HepG2 (cell line): ENCODE data around the gene MED25. TPM values are rescaled to one million over a fixed set of nuclear protein-coding genes. Genes with fewer than 3 reads are reported as not detected.

Source experiments
- CEBPB ChIP-seq: IDR thresholded peaks from 2 replicates; pipeline ENCODE4 v1.6.1; 2011; ENCODE audit warnings: low read depth, low read length, improper control_type of control experiment, borderline replicate concordance
- EHMT2 ChIP-seq: fragments of 200-600 bp; sonication (generic); IDR thresholded peaks from 2 replicates; pipeline ENCODE4 v1.7.0; 2017; ENCODE audit warnings: antibody characterized with exemption, low read depth, low read length, borderline replicate concordance
- KLF16 ChIP-seq, 2 experiments: sonication (generic) in 1 of 2; formaldehyde crosslinking in 1 of 2; IDR thresholded peaks; 2 replicates each; pipeline versions ENCODE4 v1.6.1 to v1.8.0; 2016 to 2023; ENCODE audit warnings: missing genetic modification reagents in 2 of 2, missing compliant biosample characterization in 1 of 2
- MBNL3 ChIP-seq: fragments of 250-450 bp; sonication (Bioruptor Pico); conservative IDR thresholded peaks from 2 replicates; pipeline ENCODE4 v1.8.0; 2022; ENCODE audit warnings: mild to moderate bottlenecking, inconsistent platforms
- NCOA1 ChIP-seq: sonication (generic); formaldehyde crosslinking; IDR thresholded peaks from 2 replicates; pipeline ENCODE4 v1.9.0; 2021; ENCODE audit warnings: missing genetic modification reagents
- RFX5 ChIP-seq: IDR thresholded peaks from 2 replicates; pipeline ENCODE4 v1.6.1; 2011; ENCODE audit warnings: low read depth, low read length, improper control_type of control experiment
- SIX4 ChIP-seq: sonication (generic); formaldehyde crosslinking; IDR thresholded peaks from 2 replicates; pipeline ENCODE4 v1.4.0; 2020; ENCODE audit warnings: missing genetic modification reagents
- SMAD1 ChIP-seq: sonication (generic); formaldehyde crosslinking; IDR thresholded peaks from 2 replicates; pipeline ENCODE4 v1.4.0; 2020; ENCODE audit warnings: missing genetic modification reagents, low read depth, mild to moderate bottlenecking, borderline replicate concordance
- TGIF2 ChIP-seq: IDR thresholded peaks from 2 replicates; pipeline ENCODE4 v1.6.1; 2016; ENCODE audit warnings: control low read depth, missing compliant biosample characterization
- ZBTB20 ChIP-seq: sonication (generic); formaldehyde crosslinking; IDR thresholded peaks from 2 replicates; pipeline ENCODE4 v1.8.1; 2023; ENCODE audit warnings: missing genetic modification reagents, low read depth, mild to moderate bottlenecking, borderline replicate concordance
- ZNF138 ChIP-seq: sonication (generic); formaldehyde crosslinking; IDR thresholded peaks from 2 replicates; pipeline ENCODE4 v1.5.0; 2020; ENCODE audit warnings: mild to moderate bottlenecking, low read depth, missing genetic modification reagents
- ZNF280B ChIP-seq: sonication (generic); formaldehyde crosslinking; IDR thresholded peaks from 2 replicates; pipeline ENCODE4 v1.5.0; 2020; ENCODE audit warnings: missing genetic modification reagents, mild to moderate bottlenecking, borderline replicate concordance
- ZNF282 ChIP-seq: fragments of 450-650 bp; IDR thresholded peaks from 2 replicates; pipeline ENCODE4 v1.6.1; 2018; ENCODE audit not compliant: partially characterized antibody
- ZNF431 ChIP-seq: sonication (generic); formaldehyde crosslinking; IDR thresholded peaks from 2 replicates; pipeline ENCODE4 v1.9.0; 2022; ENCODE audit warnings: missing genetic modification reagents, low read depth, mild to moderate bottlenecking, borderline replicate concordance
- ZNF564 ChIP-seq: sonication (generic); formaldehyde crosslinking; IDR thresholded peaks from 2 replicates; pipeline ENCODE4 v1.8.1; 2023; ENCODE audit warnings: mild to moderate bottlenecking, missing genetic modification reagents
- ZNF704 ChIP-seq: sonication (generic); formaldehyde crosslinking; IDR thresholded peaks from 2 replicates; pipeline ENCODE4 v1.8.1; 2023; ENCODE audit warnings: mild to moderate bottlenecking, inconsistent platforms, moderate library complexity, missing genetic modification reagents, borderline replicate concordance
- ZNF878 ChIP-seq: sonication (generic); formaldehyde crosslinking; IDR thresholded peaks from 2 replicates; pipeline ENCODE4 v1.8.1; 2023; ENCODE audit warnings: mild to moderate bottlenecking, missing genetic modification reagents, moderate library complexity
- polyA plus RNA-seq, 8 experiments: library from polyadenylated mRNA; depleted of rRNA in 3 of 8; stranded (reverse) in 7 of 8; unstranded in 1 of 8; fragments of >200 nt; fragmentation: Illumina TruSeq in 4 of 8; extraction: Trizol in 4 of 8; gene quantifications; 2 replicates each; pipeline versions ENCODE4 v1.2.1 to v1.2.3, GENCODE V29; 2011 to 2016; ENCODE audit warnings: low read depth in 4 of 8, missing spikeins in 1 of 8, mixed read lengths in 1 of 8; ENCODE audit not compliant: insufficient read depth in 1 of 8
- total RNA-seq, 5 experiments: library from RNA; depleted of rRNA; stranded (reverse); fragments of >200 nt; fragmentation: Illumina TruSeq; extraction: Trizol; gene quantifications; 2 replicates each; pipeline ENCODE4 v1.2.3, GENCODE V29; 2016; ENCODE audit warnings: low read depth in 1 of 5
- TF ChIP-seq, protein P1 (sequence below): sonication (generic); formaldehyde crosslinking; IDR thresholded peaks from 2 replicates; pipeline ENCODE4 v1.9.0; 2021; ENCODE audit warnings: missing genetic modification reagents, mild to moderate bottlenecking, borderline replicate concordance
- TF ChIP-seq, protein P2 (sequence below): sonication (generic); formaldehyde crosslinking; IDR thresholded peaks from 2 replicates; pipeline ENCODE4 v1.4.0; 2020; ENCODE audit warnings: missing genetic modification reagents, low read depth, mild to moderate bottlenecking, borderline replicate concordance
- TF ChIP-seq, protein P3 (sequence below): sonication (generic); formaldehyde crosslinking; IDR thresholded peaks from 2 replicates; pipeline ENCODE4 v1.4.0; 2020; ENCODE audit warnings: mild to moderate bottlenecking, missing genetic modification reagents
- TF ChIP-seq, protein P4 (sequence below): IDR thresholded peaks from 2 replicates; pipeline ENCODE4 v1.6.1; 2016; ENCODE audit warnings: missing compliant biosample characterization, missing genetic modification reagents, borderline replicate concordance

The MED25 gene
- total and polyA plus RNA-seq, 2 of the 13 experiments (the other 11 are each of a cell fraction or from before 2014, with no cell fraction given): 11.1 to 15.1 TPM

DNA sequence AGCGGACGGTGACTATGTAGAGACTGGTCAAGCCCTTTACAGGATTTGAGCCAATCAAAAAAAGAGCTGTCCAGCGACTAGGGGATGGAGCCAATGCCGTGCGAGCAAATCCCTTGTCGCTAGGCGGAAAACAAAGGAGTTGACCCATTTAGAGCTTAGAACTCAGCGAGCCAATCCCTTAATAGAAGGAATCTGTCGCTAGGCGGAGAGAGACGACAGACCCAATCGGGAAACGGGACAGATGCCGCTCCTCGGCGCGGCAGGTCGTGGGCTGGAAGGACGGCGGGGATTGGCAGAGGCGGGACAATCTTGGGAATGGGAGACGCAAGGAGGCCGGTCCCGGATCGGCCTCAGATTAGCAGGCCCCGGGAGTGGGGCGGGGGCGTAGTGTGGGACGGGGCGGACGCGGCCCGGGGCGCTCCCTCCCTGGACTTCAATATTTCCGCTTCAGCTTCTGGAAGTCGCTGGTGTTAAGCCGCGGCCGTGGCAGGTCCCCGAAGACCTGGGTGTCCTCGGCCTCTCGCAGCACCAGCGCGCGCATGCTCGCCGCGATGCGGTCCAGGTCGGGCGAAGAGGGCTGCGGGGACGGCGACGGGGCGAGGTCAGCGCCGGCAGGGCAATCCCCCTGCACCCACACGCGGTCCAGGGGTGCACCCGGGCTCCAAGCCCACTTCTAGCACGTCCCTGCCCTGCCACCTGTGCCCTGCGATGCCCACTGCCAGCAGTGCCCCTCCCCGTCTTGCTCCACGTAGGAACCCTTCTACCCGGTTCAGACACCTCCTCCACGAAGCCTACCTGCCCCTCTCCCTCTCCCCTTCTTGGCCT lies 51.6 kb downstream of the MED25 start (continued):
- TF ChIP-seq KLF16 (CRISPR knock-in tag; IDR thresholded peaks at IDR 0.05): peak in 1 of 2 experiments; percentile 77; a peak in 2 of 4 replicates
- TF ChIP-seq, protein P1, sequence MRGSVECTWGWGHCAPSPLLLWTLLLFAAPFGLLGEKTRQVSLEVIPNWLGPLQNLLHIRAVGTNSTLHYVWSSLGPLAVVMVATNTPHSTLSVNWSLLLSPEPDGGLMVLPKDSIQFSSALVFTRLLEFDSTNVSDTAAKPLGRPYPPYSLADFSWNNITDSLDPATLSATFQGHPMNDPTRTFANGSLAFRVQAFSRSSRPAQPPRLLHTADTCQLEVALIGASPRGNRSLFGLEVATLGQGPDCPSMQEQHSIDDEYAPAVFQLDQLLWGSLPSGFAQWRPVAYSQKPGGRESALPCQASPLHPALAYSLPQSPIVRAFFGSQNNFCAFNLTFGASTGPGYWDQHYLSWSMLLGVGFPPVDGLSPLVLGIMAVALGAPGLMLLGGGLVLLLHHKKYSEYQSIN: no peak
- no peak for TF ChIP-seq ZNF431 (CRISPR knock-in tag)
- TF ChIP-seq NCOA1 (CRISPR knock-in tag): no peak
- TF ChIP-seq SIX4 (CRISPR knock-in tag): no peak
- no peak for TF ChIP-seq TGIF2 (CRISPR knock-in tag)
- no peak for TF ChIP-seq ZNF878 (CRISPR knock-in tag)
- TF ChIP-seq ZNF282: no peak
- no peak for TF ChIP-seq ZNF564 (CRISPR knock-in tag)
- TF ChIP-seq, protein P2, sequence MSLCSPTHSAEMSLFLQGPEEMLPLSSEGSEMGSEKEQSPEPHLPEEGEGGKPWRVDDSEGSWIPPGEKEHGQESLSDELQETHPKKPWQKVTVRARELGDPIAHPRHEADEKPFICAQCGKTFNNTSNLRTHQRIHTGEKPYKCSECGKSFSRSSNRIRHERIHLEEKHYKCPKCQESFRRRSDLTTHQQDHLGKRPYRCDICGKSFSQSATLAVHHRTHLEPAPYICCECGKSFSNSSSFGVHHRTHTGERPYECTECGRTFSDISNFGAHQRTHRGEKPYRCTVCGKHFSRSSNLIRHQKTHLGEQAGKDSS: no peak
- no peak for TF ChIP-seq CEBPB
- TF ChIP-seq ZNF280B (CRISPR knock-in tag): peak; percentile 88
- TF ChIP-seq, protein P3, sequence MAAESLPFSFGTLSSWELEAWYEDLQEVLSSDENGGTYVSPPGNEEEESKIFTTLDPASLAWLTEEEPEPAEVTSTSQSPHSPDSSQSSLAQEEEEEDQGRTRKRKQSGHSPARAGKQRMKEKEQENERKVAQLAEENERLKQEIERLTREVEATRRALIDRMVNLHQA (CRISPR knock-in tag): no peak
- no peak for TF ChIP-seq ZBTB20 (CRISPR knock-in tag)
- no peak for TF ChIP-seq MBNL3 (CRISPR knock-in tag)
- TF ChIP-seq SMAD1 (CRISPR knock-in tag): peak; percentile 23; the same call in 1 of the 2 replicates
- no peak for TF ChIP-seq ZNF138 (CRISPR knock-in tag)
- TF ChIP-seq RFX5: peak; percentile 99
- no peak; the same call in 1 of the 2 replicates for TF ChIP-seq EHMT2
- TF ChIP-seq ZNF704 (CRISPR knock-in tag): 0 out of 2 replicates have a peak, but pooled peaks have one; percentile 28
- TF ChIP-seq, protein P4, sequence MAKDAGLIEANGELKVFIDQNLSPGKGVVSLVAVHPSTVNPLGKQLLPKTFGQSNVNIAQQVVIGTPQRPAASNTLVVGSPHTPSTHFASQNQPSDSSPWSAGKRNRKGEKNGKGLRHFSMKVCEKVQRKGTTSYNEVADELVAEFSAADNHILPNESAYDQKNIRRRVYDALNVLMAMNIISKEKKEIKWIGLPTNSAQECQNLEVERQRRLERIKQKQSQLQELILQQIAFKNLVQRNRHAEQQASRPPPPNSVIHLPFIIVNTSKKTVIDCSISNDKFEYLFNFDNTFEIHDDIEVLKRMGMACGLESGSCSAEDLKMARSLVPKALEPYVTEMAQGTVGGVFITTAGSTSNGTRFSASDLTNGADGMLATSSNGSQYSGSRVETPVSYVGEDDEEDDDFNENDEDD (CRISPR knock-in tag): peak; percentile 38; the same call in 1 of the 2 replicates
